HEK293 (cell line): ENCODE data around the gene TTC23L.
A peak's percentile ranks its signal among the peaks of the same experiment; 100 is the strongest.

Experiments
- ATF2 ChIP-seq: fragments of 450-650 bp; formaldehyde crosslinking; IDR thresholded peaks from 2 replicates; pipeline ENCODE4 v1.5.1; 2016; ENCODE audit warnings: missing biosample characterization, missing genetic modification characterization, low read depth
- BCL11B ChIP-seq: fragments of 450-650 bp; formaldehyde crosslinking; IDR thresholded peaks from 2 replicates; pipeline ENCODE4 v1.5.1; 2016; ENCODE audit warnings: low read depth, missing biosample characterization, missing genetic modification characterization
- BCL6B ChIP-seq: fragments of 450-650 bp; formaldehyde crosslinking; IDR thresholded peaks from 2 replicates; pipeline ENCODE4 v1.5.1; 2017; ENCODE audit warnings: missing biosample characterization, missing genetic modification characterization
- GLI2 ChIP-seq: fragments of 450-650 bp; formaldehyde crosslinking; IDR thresholded peaks from 2 replicates; pipeline ENCODE4; 2017; ENCODE audit warnings: missing biosample characterization, missing genetic modification characterization, low read depth, borderline replicate concordance
- GLIS2 ChIP-seq: fragments of 450-650 bp; formaldehyde crosslinking; IDR thresholded peaks from 2 replicates; pipeline ENCODE4 v1.5.1; 2016; ENCODE audit warnings: missing biosample characterization, missing genetic modification characterization
- KLF17 ChIP-seq: fragments of 450-650 bp; formaldehyde crosslinking; IDR thresholded peaks from 2 replicates; pipeline ENCODE4 v1.5.1; 2016; ENCODE audit warnings: missing biosample characterization, missing genetic modification characterization
- MEIS1 ChIP-seq: sonication (generic); formaldehyde crosslinking; IDR thresholded peaks from 2 replicates; pipeline ENCODE4 v1.8.1; 2022; ENCODE audit warnings: missing genetic modification reagents, mild to moderate bottlenecking, borderline replicate concordance
- MZF1 ChIP-seq: fragments of 450-650 bp; formaldehyde crosslinking; IDR thresholded peaks from 2 replicates; pipeline ENCODE4 v1.5.1; 2017; ENCODE audit warnings: missing biosample characterization, missing genetic modification characterization, borderline replicate concordance
- YY1 ChIP-seq: fragments of 450-650 bp; formaldehyde crosslinking; IDR thresholded peaks from 2 replicates; pipeline ENCODE4 v1.5.1; 2018; ENCODE audit warnings: missing biosample characterization, missing genetic modification characterization
- YY2 ChIP-seq: fragments of 450-650 bp; formaldehyde crosslinking; IDR thresholded peaks from 2 replicates; pipeline ENCODE4 v1.5.1; 2016; ENCODE audit warnings: missing biosample characterization, missing genetic modification characterization
- ZBTB21 ChIP-seq: fragments of 450-650 bp; formaldehyde crosslinking; IDR thresholded peaks from 2 replicates; pipeline ENCODE4 v1.5.1; 2017; ENCODE audit warnings: missing biosample characterization, missing genetic modification characterization
- ZFP41 ChIP-seq: fragments of 450-650 bp; formaldehyde crosslinking; IDR thresholded peaks from 2 replicates; pipeline ENCODE4 v1.5.1; 2016; ENCODE audit warnings: missing biosample characterization, missing genetic modification characterization, borderline replicate concordance
- ZIC2 ChIP-seq: fragments of 450-650 bp; formaldehyde crosslinking; IDR thresholded peaks from 2 replicates; pipeline ENCODE4 v1.5.1; 2016; ENCODE audit warnings: missing biosample characterization, missing genetic modification characterization
- ZNF10 ChIP-seq: fragments of 450-650 bp; formaldehyde crosslinking; IDR thresholded peaks from 2 replicates; pipeline ENCODE4 v1.5.1; 2017; ENCODE audit warnings: missing biosample characterization, missing genetic modification characterization
- ZNF239 ChIP-seq: fragments of 450-650 bp; formaldehyde crosslinking; IDR thresholded peaks from 2 replicates; pipeline ENCODE4 v1.5.1; 2016; ENCODE audit warnings: missing biosample characterization, missing genetic modification characterization
- ZNF280D ChIP-seq: fragments of 450-650 bp; formaldehyde crosslinking; IDR thresholded peaks from 2 replicates; pipeline ENCODE4 v1.5.1; 2016; ENCODE audit warnings: missing biosample characterization, missing genetic modification characterization
- ZNF302 ChIP-seq: fragments of 450-650 bp; formaldehyde crosslinking; IDR thresholded peaks from 2 replicates; pipeline ENCODE4 v1.5.1; 2016; ENCODE audit warnings: missing biosample characterization, missing genetic modification characterization, low read depth
- ZNF37A ChIP-seq: fragments of 450-650 bp; IDR thresholded peaks from 2 replicates; pipeline ENCODE4 v1.5.1; 2018; ENCODE audit warnings: missing biosample characterization, missing genetic modification characterization
- ZNF488 ChIP-seq: fragments of 450-650 bp; formaldehyde crosslinking; IDR thresholded peaks from 2 replicates; pipeline ENCODE4 v1.5.1; 2016; ENCODE audit warnings: missing biosample characterization, missing genetic modification characterization
- ZNF513 ChIP-seq: fragments of 450-650 bp; IDR thresholded peaks from 2 replicates; pipeline ENCODE4 v1.5.1; 2018; ENCODE audit warnings: missing biosample characterization, missing genetic modification characterization
- ZNF549 ChIP-seq: fragments of 450-650 bp; IDR thresholded peaks from 2 replicates; pipeline ENCODE4 v1.5.1; 2018; ENCODE audit warnings: missing biosample characterization, missing genetic modification characterization, mild to moderate bottlenecking, inconsistent platforms, moderate library complexity
- ZNF571 ChIP-seq: fragments of 450-650 bp; formaldehyde crosslinking; IDR thresholded peaks from 2 replicates; pipeline ENCODE4 v1.5.0; 2017; ENCODE audit warnings: missing biosample characterization, missing genetic modification characterization
- ZNF747 ChIP-seq: fragments of 450-650 bp; formaldehyde crosslinking; IDR thresholded peaks from 2 replicates; pipeline ENCODE4 v1.5.1; 2016; ENCODE audit warnings: missing biosample characterization, missing genetic modification characterization
- ZNF792 ChIP-seq: fragments of 450-650 bp; formaldehyde crosslinking; IDR thresholded peaks from 2 replicates; pipeline ENCODE4 v1.5.1; 2016; ENCODE audit warnings: missing biosample characterization, missing genetic modification characterization
- ZSCAN16 ChIP-seq: fragments of 450-650 bp; formaldehyde crosslinking; IDR thresholded peaks from 2 replicates; pipeline ENCODE4 v1.5.1; 2016; ENCODE audit warnings: missing biosample characterization, missing genetic modification characterization
- ZSCAN18 ChIP-seq: fragments of 450-650 bp; formaldehyde crosslinking; IDR thresholded peaks from 2 replicates; pipeline ENCODE4 v1.5.1; 2016; ENCODE audit warnings: missing biosample characterization, missing genetic modification characterization
- ZSCAN23 ChIP-seq: fragments of 450-650 bp; formaldehyde crosslinking; IDR thresholded peaks from 2 replicates; pipeline ENCODE4 v1.5.1; 2016; ENCODE audit warnings: missing biosample characterization, missing genetic modification characterization
- ZSCAN5A ChIP-seq: fragments of 450-650 bp; formaldehyde crosslinking; IDR thresholded peaks from 2 replicates; pipeline ENCODE4 v1.5.1; 2016; ENCODE audit warnings: missing biosample characterization, missing genetic modification characterization

TTC23L gene

GRCh38 chr5:34923694-34924461 is 84.9 kb downstream of the TTC23L start (continued):
- TF ChIP-seq ZFP41 (tag by site-specific recombination) (no peak), ATF2 (no peak), BCL11B (no peak), ZNF239 (tag by site-specific recombination) (no peak), ZNF280D (no peak), ZNF571 (tag by site-specific recombination) (no peak), BCL6B (no peak), ZNF792 (tag by site-specific recombination) (no peak), ZSCAN16 (tag by site-specific recombination) (no peak), ZNF513 (tag by site-specific recombination) (no peak), KLF17 (tag by site-specific recombination) (no peak), MZF1 (tag by site-specific recombination) (no peak), ZIC2 (tag by site-specific recombination) (no peak), ZNF10 (tag by site-specific recombination) (no peak), GLIS2 (tag by site-specific recombination) (no peak), YY1 (tag by site-specific recombination) (no peak), MEIS1 (CRISPR knock-in tag) (no peak), ZNF302 (tag by site-specific recombination) (no peak), ZSCAN18 (tag by site-specific recombination) (no peak), ZNF747 (tag by site-specific recombination) (no peak), GLI2 (tag by site-specific recombination) (no peak), ZBTB21 (tag by site-specific recombination) (peak; percentile 73), YY2 (tag by site-specific recombination) (no peak), ZSCAN5A (tag by site-specific recombination) (no peak), ZSCAN23 (no peak), ZNF37A (no peak), ZNF549 (tag by site-specific recombination) (no peak), ZNF488 (tag by site-specific recombination) (no peak)
